GM12878 (cell line): ENCODE results near the gene PHYKPL. TPM values are rescaled to one million over a fixed set of nuclear protein-coding genes. Genes with fewer than 3 reads are reported as not detected.

ENCODE experiments used
- ATAC-seq: fragments of 200-7000 bp; cut with Tn5 transposase; 3 replicates; pipeline ENCODE4 v1.9.1; 2020; ENCODE audit warnings: mild to moderate bottlenecking, moderate library complexity
- BruUV-seq: library from RNA; stranded (reverse); fragments of 400-500 nt; replicated peaks from 2 replicates; lab custom pipeline; 2021; lab: Mats Ljungman, UMichigan
- CTCF ChIA-PET: fragments of 300-600 bp; sonication (Branson Sonifier 250); formaldehyde crosslinking; extraction: SDS; loops from one replicate; lab custom pipeline; 2021; ENCODE audit warnings: inconsistent platforms; lab: Yijun Ruan, JAX
- POLR2A ChIA-PET: fragments of 350-600 bp; formaldehyde crosslinking; extraction: SDS; loops from one replicate; lab custom pipeline; 2021; ENCODE audit warnings: inconsistent platforms; lab: Charles Lee
- RAD21 ChIA-PET: fragments of 300-600 bp; sonication (Branson Sonifier 250); formaldehyde crosslinking; loops from one replicate; lab custom pipeline; 2023; ENCODE audit warnings: antibody characterized with exemption; ENCODE audit not compliant: unreplicated experiment; lab: Charles Lee
- SMC1A ChIA-PET: fragments of 300-600 bp; sonication (Branson Sonifier 250); formaldehyde crosslinking; loops from one replicate; lab custom pipeline; 2023; ENCODE audit not compliant: unreplicated experiment, uncharacterized antibody; lab: Charles Lee
- DNase-seq: peaks from one replicate; pipeline ENCODE4 v3.0.0-alpha.2; 2011; ENCODE audit warnings: low read depth, low spot score
- FAIRE-seq: peaks from 3 replicates; lab custom pipeline; 2011; peaks lifted over from hg19 to GRCh38; lab: Jason Lieb, UNC
- H2AFZ ChIP-seq: 2 replicates; pipeline ENCODE4 v1.6.0; 2011; ENCODE audit warnings: low read depth, low read length, control low read depth; ENCODE audit not compliant: control insufficient read depth
- H3K27ac ChIP-seq: 2 replicates; pipeline ENCODE4 v1.5.1; 2011; ENCODE audit warnings: control low read depth; ENCODE audit not compliant: control insufficient read depth, insufficient read depth
- H3K27me3 ChIP-seq, 2 experiments: replicated peaks in 1 of 2; 2 replicates each; pipeline versions ENCODE4 v1.6.0 to v1.6.1; 2011; ENCODE audit warnings: low read length in 1 of 2; ENCODE audit not compliant: control insufficient read depth in 2 of 2, insufficient read depth in 2 of 2
- H3K36me3 ChIP-seq, 2 experiments: 2 replicates each; pipeline ENCODE4 v1.5.1; 2011; ENCODE audit warnings: low read length in 1 of 2; ENCODE audit not compliant: control insufficient read depth in 2 of 2, insufficient read depth in 2 of 2
- H3K4me1 ChIP-seq: 2 replicates; pipeline ENCODE4 v1.6.1; 2011; ENCODE audit warnings: mild to moderate bottlenecking, low read length, moderate library complexity, mixed read lengths; ENCODE audit not compliant: control insufficient read depth, insufficient read depth
- H3K4me2 ChIP-seq: 2 replicates; pipeline ENCODE4 v1.6.0; 2011; ENCODE audit warnings: control low read depth; ENCODE audit not compliant: control insufficient read depth, insufficient read depth
- H3K4me3 ChIP-seq: fragments of 200-600 bp; sonication (generic); 2 replicates; pipeline ENCODE4 v1.5.1; 2016
- H3K79me2 ChIP-seq: 2 replicates; pipeline ENCODE4 v1.6.0; 2011; ENCODE audit warnings: low read length; ENCODE audit not compliant: control insufficient read depth, insufficient read depth
- H3K9ac ChIP-seq: 2 replicates; pipeline ENCODE4 v1.8.0; 2011; ENCODE audit warnings: low read length, control low read depth, mixed read lengths; ENCODE audit not compliant: control insufficient read depth, insufficient read depth
- H3K9me3 ChIP-seq: replicated peaks from 3 replicates; pipeline ENCODE4 v1.5.1; 2011; ENCODE audit warnings: mild to moderate bottlenecking, low read length; ENCODE audit not compliant: control insufficient read depth, insufficient read depth
- H4K20me1 ChIP-seq: 2 replicates; pipeline ENCODE4 v1.6.0; 2011; ENCODE audit not compliant: control insufficient read depth, insufficient read depth
- ASH2L ChIP-seq: fragments of 300-600, 200-600 bp; sonication (generic); IDR thresholded peaks from 2 replicates; pipeline ENCODE4 v1.6.1; 2017; ENCODE audit warnings: low read depth, mild to moderate bottlenecking, borderline replicate concordance
- BRCA1 ChIP-seq: IDR thresholded peaks from 2 replicates; pipeline ENCODE4 v1.6.1; 2011; ENCODE audit warnings: low read depth, low read length, improper control_type of control experiment
- CBFB ChIP-seq: IDR thresholded peaks from 2 replicates; pipeline ENCODE4 v1.6.1; 2016; ENCODE audit warnings: antibody characterized with exemption, low read depth
- CHD1 ChIP-seq: IDR thresholded peaks from 2 replicates; pipeline ENCODE4 v1.6.1; 2012; ENCODE audit warnings: low read depth, low read length, improper control_type of control experiment
- EZH2 ChIP-seq: IDR thresholded peaks from 2 replicates; pipeline ENCODE4 v1.6.1; 2012; ENCODE audit warnings: low read depth, mild to moderate bottlenecking, control low read depth, inconsistent platforms, low read length, borderline replicate concordance; ENCODE audit not compliant: control insufficient read depth
- GATAD2B ChIP-seq: fragments of 450-650 bp; conservative IDR thresholded peaks from 2 replicates; pipeline ENCODE4 v1.6.1; 2017; ENCODE audit warnings: low read depth, mild to moderate bottlenecking, moderate library complexity
- MYC ChIP-seq: IDR thresholded peaks from 2 replicates; pipeline ENCODE4 v1.6.1; 2011; ENCODE audit warnings: mild to moderate bottlenecking, low read length, moderate library complexity, inconsistent platforms; ENCODE audit not compliant: insufficient read depth, insufficient replicate concordance, insufficient read length, severe bottlenecking
- NFXL1 ChIP-seq: fragments of 450-650 bp; IDR thresholded peaks from 2 replicates; pipeline ENCODE4 v1.6.1; 2017; ENCODE audit warnings: antibody characterized with exemption, mild to moderate bottlenecking, borderline replicate concordance
- NFYA ChIP-seq: IDR thresholded peaks from 2 replicates; pipeline ENCODE4 v1.6.1; 2011; ENCODE audit warnings: low read depth, mild to moderate bottlenecking, low read length, improper control_type of control experiment, borderline replicate concordance
- NFYB ChIP-seq: IDR thresholded peaks from 2 replicates; pipeline ENCODE4 v1.6.1; 2011; ENCODE audit warnings: low read depth, mild to moderate bottlenecking, low read length, improper control_type of control experiment, moderate library complexity; ENCODE audit not compliant: insufficient read depth
- NR2C2 ChIP-seq: IDR thresholded peaks from 2 replicates; pipeline ENCODE4 v1.6.1; 2011; ENCODE audit warnings: borderline replicate concordance, low read depth; ENCODE audit not compliant: control insufficient read depth, insufficient read length
- NRF1 ChIP-seq: conservative IDR thresholded peaks from 2 replicates; pipeline ENCODE4 v1.6.1; 2011; ENCODE audit warnings: mild to moderate bottlenecking, low read depth, low read length, improper control_type of control experiment
- PAX8 ChIP-seq: fragments of 450-650 bp; IDR thresholded peaks from 2 replicates; pipeline ENCODE4 v1.6.1; 2017; ENCODE audit warnings: mild to moderate bottlenecking, moderate library complexity
- RCOR1 ChIP-seq: conservative IDR thresholded peaks from 2 replicates; pipeline ENCODE4 v1.6.1; 2012; ENCODE audit warnings: low read depth, low read length, improper control_type of control experiment
- RELA ChIP-seq: fragments of 450-650 bp; IDR thresholded peaks from 2 replicates; pipeline ENCODE4 v1.8.0; 2014; ENCODE audit warnings: borderline replicate concordance; ENCODE audit not compliant: partially characterized antibody
- RFX5 ChIP-seq: IDR thresholded peaks from 2 replicates; pipeline ENCODE4 v1.6.1; 2011; ENCODE audit warnings: low read depth, low read length, improper control_type of control experiment
- TCF7 ChIP-seq: IDR thresholded peaks from 2 replicates; pipeline ENCODE4 v1.6.1; 2014; ENCODE audit warnings: antibody characterized with exemption, borderline replicate concordance
- ZBTB40 ChIP-seq: fragments of 450-650 bp; IDR thresholded peaks from 2 replicates; pipeline ENCODE4 v1.6.1; 2016; ENCODE audit warnings: mild to moderate bottlenecking, moderate library complexity, borderline replicate concordance
- WGBS: methylation state at CpG from one replicate; pipeline ENCODE4 v1.1.6; 2016; ENCODE audit warnings: low lambda C conversion rate; ENCODE audit not compliant: insufficient replicate concordance, insufficient coverage; ENCODE audit errors: missing lambda C conversion rate; 5-methylcytosine and 5-hydroxymethylcytosine counted together
- in situ Hi-C: fragments of 300-500 bp; cut with MboI; formaldehyde crosslinking; loops from 9 replicates; pipeline ENCODE4 v1.14.3; 2018; ENCODE audit warnings: mixed read lengths
- intact Hi-C: fragments of 100-400 bp; cut with micrococcal nuclease; formaldehyde crosslinking; loops from one replicate; pipeline ENCODE4 v1.14.2; 2022; ENCODE audit not compliant: unreplicated experiment
- polyA plus RNA-seq, 11 experiments: library from polyadenylated mRNA; depleted of rRNA in 4 of 11; unstranded in 6 of 11; stranded (reverse) in 5 of 11; fragments of >200 nt; fragmentation: Nextera tagmentation in 4 of 11; fragmentation: Illumina TruSeq in 1 of 11; extraction: Ambion mirVana in 4 of 11; extraction: Trizol in 1 of 11; gene quantifications; 1 replicate in 1 of 11; 2 replicates in 10 of 11; pipeline versions ENCODE4 v1.2.1 to v1.2.3, GENCODE V29; 2011 to 2016; ENCODE audit warnings: inconsistent platforms in 2 of 11, missing spikeins in 2 of 11, low read depth in 1 of 11
- total RNA-seq, 4 experiments: library from RNA; depleted of rRNA in 3 of 4; stranded (reverse); fragments of >200 nt in 3 of 4; fragmentation: Illumina TruSeq in 1 of 4; extraction: Trizol in 1 of 4; gene quantifications; 2 replicates each; pipeline versions ENCODE4 v1.2.1 to v1.2.3, GENCODE V29; 2013 to 2021
- TF ChIP-seq, protein P1 (sequence below): fragments of 450-650 bp; IDR thresholded peaks from 2 replicates; pipeline ENCODE4 v1.6.1; 2017; ENCODE audit warnings: borderline replicate concordance

PHYKPL gene
- total and polyA plus RNA-seq, 10 of the 15 experiments (the other 5 are each of a cell fraction or from before 2014, with no cell fraction given) = 4.5 to 53.9 (median 25.6) TPM

- TF ChIP-seq NFXL1 (no peak), NFYB (no peak), NFYA (no peak), BRCA1 (no peak), RELA (no peak), PAX8 (no peak)
- TF ChIP-seq, protein P1, sequence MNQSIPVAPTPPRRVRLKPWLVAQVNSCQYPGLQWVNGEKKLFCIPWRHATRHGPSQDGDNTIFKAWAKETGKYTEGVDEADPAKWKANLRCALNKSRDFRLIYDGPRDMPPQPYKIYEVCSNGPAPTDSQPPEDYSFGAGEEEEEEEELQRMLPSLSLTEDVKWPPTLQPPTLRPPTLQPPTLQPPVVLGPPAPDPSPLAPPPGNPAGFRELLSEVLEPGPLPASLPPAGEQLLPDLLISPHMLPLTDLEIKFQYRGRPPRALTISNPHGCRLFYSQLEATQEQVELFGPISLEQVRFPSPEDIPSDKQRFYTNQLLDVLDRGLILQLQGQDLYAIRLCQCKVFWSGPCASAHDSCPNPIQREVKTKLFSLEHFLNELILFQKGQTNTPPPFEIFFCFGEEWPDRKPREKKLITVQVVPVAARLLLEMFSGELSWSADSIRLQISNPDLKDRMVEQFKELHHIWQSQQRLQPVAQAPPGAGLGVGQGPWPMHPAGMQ = no peak
These were observed 48.7 kb upstream of the PHYKPL start (continued) for GRCh38 chr5:178281331-178281730.

GRCh38 chr5:178280631-178281030 is 48.0 kb upstream of the PHYKPL start:
- H3K27me3 ChIP-seq = no peaks in the 10 kb centered on the region
- no peak overlapping the region for H3K4me2 ChIP-seq
- SMC1A ChIA-PET = interaction anchor here (1.8 kb wide), 1 partner anchor 1214 kb away, joined by 9 read pairs; no protein-coding TSS in a partner anchor
- DNase-seq (no peak), FAIRE-seq (no peak), ATAC-seq (no peak)
- H3K79me2 ChIP-seq = no peaks in the 10 kb centered on the region
- peaks cover 4% of the 10 kb centered on the region; the same call in 2 of the 3 replicates for H3K9me3 ChIP-seq
- no peaks in the 10 kb centered on the region for H3K36me3 ChIP-seq
- intact Hi-C loops (loop anchor here (1.0 to 10.0 kb wide), 6 partner anchors 42 to 1214 kb away; partner anchors contain the start of gene ZNF354A), in situ Hi-C loops (no loop called here)
- CTCF ChIA-PET = interaction anchor here (0.6 to 2.7 kb wide), 8 partner anchors 35 to 1213 kb away, joined by 3 to 10 read pairs (median 4); no protein-coding TSS in a partner anchor
- WGBS = 33% methylated on average over 9 of the region's 9 CpGs
- no peak overlapping the region for H3K4me3 ChIP-seq
- BruUV-seq = no TSS peak
- H2AFZ ChIP-seq = no peak overlapping the region
- H3K4me1 ChIP-seq = no peaks in the 10 kb centered on the region
- H3K9ac ChIP-seq = no peak overlapping the region
- RAD21 ChIA-PET = no interaction called here
- POLR2A ChIA-PET = no interaction called here
- no peak overlapping the region for H3K27ac ChIP-seq
- H4K20me1 ChIP-seq = no peaks in the 10 kb centered on the region
- no peak for TF ChIP-seq EZH2
- no peak for TF ChIP-seq ASH2L
- no peak for TF ChIP-seq TCF7
- no peak for TF ChIP-seq RCOR1
- no peak for TF ChIP-seq MYC
- TF ChIP-seq CBFB = no peak
- TF ChIP-seq GATAD2B = no peak
- TF ChIP-seq NRF1 = no peak
- no peak for TF ChIP-seq RFX5
- TF ChIP-seq ZBTB40 = no peak
- TF ChIP-seq NR2C2 = no peak
- TF ChIP-seq RELA = no peak
- TF ChIP-seq CHD1 = no peak
